Measurements from ENCODE around the gene YAF2.
A peak's percentile ranks its signal among the peaks of the same experiment; 100 is the strongest.

The YAF2 gene

GRCh38 chr12:42144408-42145196 is 93.4 kb downstream of the YAF2 start, which contains the start of gene GXYLT1:
GXYLT1 (minus strand) TSS chr12:42144874; CDS start chr12:42144646, 228 bp downstream.
- peak; percentile 44 for DNase-seq (ENCODE audit: low read depth)

- no peak for DNase-seq (ENCODE audit: low read depth)
Observed at GRCh38 chr12:42144158-42144407, 94.0 kb downstream of the YAF2 start.

- no peak for DNase-seq (ENCODE audit: low read depth)
Observed at GRCh38 chr12:42143452-42144157, 94.4 kb downstream of the YAF2 start.

GRCh38 chr12:42141981-42142606 is 96.0 kb downstream of the YAF2 start:
- no peak for DNase-seq (ENCODE audit: low read depth)

GRCh38 chr12:42140901-42141300 is 97.1 kb downstream of the YAF2 start:
- no peak for DNase-seq (ENCODE audit: low read depth)

GRCh38 chr12:42135259-42135814 is 102.7 kb downstream of the YAF2 start:
- DNase-seq (ENCODE audit: low read depth) = no peak

GRCh38 chr12:42130672-42131402 is 107.2 kb downstream of the YAF2 start:
- no peak for DNase-seq (ENCODE audit: low read depth)

GRCh38 chr12:42129595-42130204 is 108.3 kb downstream of the YAF2 start:
- no peak for DNase-seq (ENCODE audit: low read depth)

GRCh38 chr12:42128888-42129287 is 109.2 kb downstream of the YAF2 start:
- DNase-seq (ENCODE audit: low read depth) = no peak

- no peak for DNase-seq (ENCODE audit: low read depth)
Observed at GRCh38 chr12:42128327-42128726, 109.7 kb downstream of the YAF2 start.

GRCh38 chr12:42126963-42127362 is 111.1 kb downstream of the YAF2 start:
- no peak for DNase-seq (ENCODE audit: low read depth)

- DNase-seq (ENCODE audit: low read depth) = no peak
Observed at GRCh38 chr12:42125388-42125767, 112.7 kb downstream of the YAF2 start.

GRCh38 chr12:42124764-42125387 is 113.2 kb downstream of the YAF2 start:
- DNase-seq (ENCODE audit: low read depth) = no peak

- no peak for DNase-seq (ENCODE audit: low read depth)
Observed at GRCh38 chr12:42119085-42119633, 118.9 kb downstream of the YAF2 start.

- no peak for DNase-seq (ENCODE audit: low read depth)
Observed at GRCh38 chr12:42118136-42118879, 119.7 kb downstream of the YAF2 start.

GRCh38 chr12:42109031-42109430 is 129.0 kb downstream of the YAF2 start:
- no peak for DNase-seq (ENCODE audit: low read depth)

Measured in stimulated activated CD8-positive, alpha-beta memory T cell treated with anti-CD3 and anti-CD28 coated beads, Interleukin-15, amount 100 ng/mL, for 1 hour (primary cell).